ENCODE data around the gene ST6GALNAC5. TPM values are rescaled to one million over a fixed set of nuclear protein-coding genes. Genes with fewer than 3 reads are reported as not detected.

Gene ST6GALNAC5
- polyA plus RNA-seq, 4 donors = 0.90 to 4.0 TPM; not detected in 2

DNA sequence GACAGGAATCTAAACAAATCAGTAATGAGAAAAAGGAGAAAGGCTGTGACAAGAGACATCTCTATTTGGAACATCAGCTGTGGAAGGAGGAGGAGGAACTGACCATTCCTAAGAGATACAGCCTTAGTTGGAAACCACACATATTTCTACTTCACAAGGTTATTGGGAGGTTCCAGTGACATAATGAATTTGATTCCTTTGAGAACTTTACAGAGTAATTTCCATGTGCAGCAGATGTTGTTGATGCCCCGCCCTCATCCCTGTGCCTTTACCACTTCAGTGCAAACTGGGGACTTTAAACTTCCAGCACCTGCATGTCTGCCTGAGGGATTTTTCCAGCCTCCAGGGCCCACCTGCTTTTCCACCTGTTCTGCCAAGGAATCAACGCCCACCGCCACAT, 9.3 kb upstream of the ST6GALNAC5 start:
- DNase-seq = peak in 1 of 2 donors; percentile 25
- no peaks in the 10 kb centered on the region for H3K9me3 ChIP-seq (ENCODE audit: control insufficient read depth in 2 of 2, insufficient read depth in 1 of 2, low read depth in 1 of 2, low read length in 1 of 2)
- 15 to 68% (median 44%) methylated on average over 3 of the region's 3 CpGs for WGBS, 3 donors
- H3K4me3 ChIP-seq (ENCODE audit: low read depth in 1 of 3, low read length in 3 of 3) = no peak overlapping the region
- no peak overlapping the region for H3K27ac ChIP-seq (ENCODE audit: low read depth in 1 of 3, low read length in 2 of 3)
- peaks cover 0 to 2% (median 0%) of the 10 kb centered on the region in 3 donors for H3K27me3 ChIP-seq (ENCODE audit: control insufficient read depth in 3 of 3, insufficient read depth in 3 of 3, low read length in 3 of 3)
- no peaks in the 10 kb centered on the region for H3K4me1 ChIP-seq (ENCODE audit: control insufficient read depth in 3 of 3, insufficient read depth in 2 of 3, low read depth in 1 of 3, low read length in 2 of 3)
- no peak for FAIRE-seq
- no peaks in the 10 kb centered on the region for H3K36me3 ChIP-seq (ENCODE audit: control insufficient read depth in 3 of 3, insufficient read depth in 2 of 3, low read depth in 1 of 3, low read length in 3 of 3)

GRCh38 chr1:76861149-76861548, 6.1 kb upstream of the ST6GALNAC5 start:
- DNase-seq (no peak), FAIRE-seq (no peak)
- H3K9me3 ChIP-seq (ENCODE audit: control insufficient read depth in 2 of 2, insufficient read depth in 1 of 2, low read depth in 1 of 2, low read length in 1 of 2) = no peaks in the 10 kb centered on the region
- H3K27me3 ChIP-seq (ENCODE audit: control insufficient read depth in 3 of 3, insufficient read depth in 3 of 3, low read length in 3 of 3) = peaks cover 0 to 11% (median 2%) of the 10 kb centered on the region in 3 donors
- no peak overlapping the region for H3K27ac ChIP-seq (ENCODE audit: low read depth in 1 of 3, low read length in 2 of 3)
- H3K4me3 ChIP-seq (ENCODE audit: low read depth in 1 of 3, low read length in 3 of 3) = no peak overlapping the region
- no peaks in the 10 kb centered on the region for H3K4me1 ChIP-seq (ENCODE audit: control insufficient read depth in 3 of 3, insufficient read depth in 2 of 3, low read depth in 1 of 3, low read length in 2 of 3)
- 76 to 85% (median 80%) methylated on average over 2 of the region's 2 CpGs for WGBS, 3 donors
- no peaks in the 10 kb centered on the region for H3K36me3 ChIP-seq (ENCODE audit: control insufficient read depth in 3 of 3, insufficient read depth in 2 of 3, low read depth in 1 of 3, low read length in 3 of 3)

DNA sequence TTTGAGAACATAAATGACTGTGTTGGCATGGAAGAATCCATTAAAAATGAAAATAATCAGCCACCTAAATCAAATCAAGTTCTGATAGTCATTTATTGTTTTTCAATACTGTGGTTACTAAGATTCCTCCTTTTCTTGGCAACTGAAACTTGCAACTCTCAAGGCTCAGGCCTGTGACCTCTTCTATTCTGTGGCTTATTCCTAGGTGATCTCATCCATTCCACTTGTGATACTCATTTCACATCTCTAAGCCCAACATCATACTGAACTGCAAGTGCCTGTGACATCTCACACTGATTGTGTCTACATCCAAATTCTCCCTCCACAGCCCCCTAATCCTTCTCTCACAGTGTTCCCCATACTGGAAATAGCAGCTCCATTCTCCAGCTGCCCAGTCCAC, 4.8 kb upstream of the ST6GALNAC5 start:
- no peak overlapping the region for H3K27ac ChIP-seq (ENCODE audit: low read depth in 1 of 3, low read length in 2 of 3)
- H3K4me3 ChIP-seq (ENCODE audit: low read depth in 1 of 3, low read length in 3 of 3) = no peak overlapping the region
- H3K9me3 ChIP-seq (ENCODE audit: control insufficient read depth in 2 of 2, insufficient read depth in 1 of 2, low read depth in 1 of 2, low read length in 1 of 2) = no peaks in the 10 kb centered on the region
- H3K36me3 ChIP-seq (ENCODE audit: control insufficient read depth in 3 of 3, insufficient read depth in 2 of 3, low read depth in 1 of 3, low read length in 3 of 3) = no peaks in the 10 kb centered on the region
- no peak for DNase-seq
- no peaks in the 10 kb centered on the region for H3K4me1 ChIP-seq (ENCODE audit: control insufficient read depth in 3 of 3, insufficient read depth in 2 of 3, low read depth in 1 of 3, low read length in 2 of 3)
- peaks cover 0 to 21% (median 2%) of the 10 kb centered on the region in 3 donors for H3K27me3 ChIP-seq (ENCODE audit: control insufficient read depth in 3 of 3, insufficient read depth in 3 of 3, low read length in 3 of 3)
- FAIRE-seq = no peak

DNA sequence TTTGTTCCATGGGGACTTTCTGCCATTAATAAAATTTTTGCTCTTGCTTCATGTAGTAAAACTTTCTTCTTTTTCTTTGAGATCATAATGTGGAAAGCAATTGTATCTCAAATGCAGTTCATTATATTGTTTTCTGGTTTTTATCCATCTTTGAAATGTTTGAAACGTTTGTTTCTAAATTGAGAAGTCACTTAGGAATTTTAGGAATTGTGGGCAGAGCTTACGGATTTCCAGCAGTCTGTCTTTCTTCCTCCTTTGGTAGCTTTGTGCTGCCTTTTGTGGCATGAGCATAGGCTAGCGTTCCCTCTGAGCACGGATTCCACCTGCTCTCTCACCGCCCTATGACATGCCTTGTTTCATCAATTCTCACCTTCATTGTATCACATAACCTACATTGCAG, 2.9 kb upstream of the ST6GALNAC5 start:
- DNase-seq (no peak), FAIRE-seq (no peak)
- peaks cover 0 to 5% (median 0%) of the 10 kb centered on the region in 3 donors for H3K4me1 ChIP-seq (ENCODE audit: control insufficient read depth in 3 of 3, insufficient read depth in 2 of 3, low read depth in 1 of 3, low read length in 2 of 3)
- H3K27ac ChIP-seq (ENCODE audit: low read depth in 1 of 3, low read length in 2 of 3) = no peak overlapping the region
- WGBS, 3 donors = 69 to 73% (median 72%) methylated on average over 5 of the region's 5 CpGs
- no peaks in the 10 kb centered on the region for H3K36me3 ChIP-seq (ENCODE audit: control insufficient read depth in 3 of 3, insufficient read depth in 2 of 3, low read depth in 1 of 3, low read length in 3 of 3)
- no peaks in the 10 kb centered on the region for H3K9me3 ChIP-seq (ENCODE audit: control insufficient read depth in 2 of 2, insufficient read depth in 1 of 2, low read depth in 1 of 2, low read length in 1 of 2)
- peaks cover 0 to 39% (median 13%) of the 10 kb centered on the region in 3 donors for H3K27me3 ChIP-seq (ENCODE audit: control insufficient read depth in 3 of 3, insufficient read depth in 3 of 3, low read length in 3 of 3)
- H3K4me3 ChIP-seq (ENCODE audit: low read depth in 1 of 3, low read length in 3 of 3) = no peak overlapping the region

- H3K9me3 ChIP-seq (ENCODE audit: control insufficient read depth in 2 of 2, insufficient read depth in 1 of 2, low read depth in 1 of 2, low read length in 1 of 2) = no peaks in the 10 kb centered on the region
- WGBS, 3 donors = 67 to 78% (median 76%) methylated on average over 2 of the region's 2 CpGs
- H3K27me3 ChIP-seq (ENCODE audit: control insufficient read depth in 3 of 3, insufficient read depth in 3 of 3, low read length in 3 of 3) = peaks cover 0 to 39% (median 13%) of the 10 kb centered on the region in 3 donors
- H3K27ac ChIP-seq (ENCODE audit: low read depth in 1 of 3, low read length in 2 of 3) = no peak overlapping the region
- H3K36me3 ChIP-seq (ENCODE audit: control insufficient read depth in 3 of 3, insufficient read depth in 2 of 3, low read depth in 1 of 3, low read length in 3 of 3) = no peaks in the 10 kb centered on the region
- no peak for FAIRE-seq
- H3K4me1 ChIP-seq (ENCODE audit: control insufficient read depth in 3 of 3, insufficient read depth in 2 of 3, low read depth in 1 of 3, low read length in 2 of 3) = peaks cover 0 to 5% (median 0%) of the 10 kb centered on the region in 3 donors
- DNase-seq = no peak
- no peak overlapping the region for H3K4me3 ChIP-seq (ENCODE audit: low read depth in 1 of 3, low read length in 3 of 3)
Measured at GRCh38 chr1:76865696-76866286, 1.5 kb upstream of the ST6GALNAC5 start.

DNA sequence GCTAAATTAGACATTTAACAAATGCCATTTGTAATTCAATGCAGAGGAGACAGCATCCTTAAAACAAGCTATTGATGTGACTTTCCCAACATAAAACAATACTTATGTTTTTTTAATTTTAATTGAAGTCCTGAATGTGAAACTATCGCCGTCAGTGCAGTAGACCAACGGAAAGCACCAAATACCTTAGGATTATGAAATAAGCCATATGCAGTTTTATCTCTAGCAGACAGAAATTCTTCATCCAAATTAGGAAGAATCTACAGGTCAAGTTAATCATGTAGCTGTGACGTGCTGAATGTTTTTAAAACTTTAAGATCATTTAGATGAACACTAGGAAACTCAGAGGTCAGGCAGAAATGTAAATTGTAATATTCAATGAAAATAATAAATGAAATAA, 714 bp upstream of the ST6GALNAC5 start:
- Histone ChIP-seq H3K36me3 (ENCODE audit: control insufficient read depth in 3 of 3, insufficient read depth in 2 of 3, low read depth in 1 of 3, low read length in 3 of 3) (no peaks in the 10 kb centered on the region), H3K27me3 (ENCODE audit: control insufficient read depth in 3 of 3, insufficient read depth in 3 of 3, low read length in 3 of 3) (peaks cover 0 to 42% (median 13%) of the 10 kb centered on the region in 3 donors), H3K9me3 (ENCODE audit: control insufficient read depth in 2 of 2, insufficient read depth in 1 of 2, low read depth in 1 of 2, low read length in 1 of 2) (no peaks in the 10 kb centered on the region), H3K4me1 (ENCODE audit: control insufficient read depth in 3 of 3, insufficient read depth in 2 of 3, low read depth in 1 of 3, low read length in 2 of 3) (peaks cover 0 to 5% (median 0%) of the 10 kb centered on the region in 3 donors), H3K4me3 (ENCODE audit: low read depth in 1 of 3, low read length in 3 of 3) (no peak overlapping the region), H3K27ac (ENCODE audit: low read depth in 1 of 3, low read length in 2 of 3) (no peak overlapping the region)
- WGBS, 3 donors = 80 to 88% (median 85%) methylated on average over 4 of the region's 4 CpGs
- no peak for DNase-seq
- no peak for FAIRE-seq

DNA sequence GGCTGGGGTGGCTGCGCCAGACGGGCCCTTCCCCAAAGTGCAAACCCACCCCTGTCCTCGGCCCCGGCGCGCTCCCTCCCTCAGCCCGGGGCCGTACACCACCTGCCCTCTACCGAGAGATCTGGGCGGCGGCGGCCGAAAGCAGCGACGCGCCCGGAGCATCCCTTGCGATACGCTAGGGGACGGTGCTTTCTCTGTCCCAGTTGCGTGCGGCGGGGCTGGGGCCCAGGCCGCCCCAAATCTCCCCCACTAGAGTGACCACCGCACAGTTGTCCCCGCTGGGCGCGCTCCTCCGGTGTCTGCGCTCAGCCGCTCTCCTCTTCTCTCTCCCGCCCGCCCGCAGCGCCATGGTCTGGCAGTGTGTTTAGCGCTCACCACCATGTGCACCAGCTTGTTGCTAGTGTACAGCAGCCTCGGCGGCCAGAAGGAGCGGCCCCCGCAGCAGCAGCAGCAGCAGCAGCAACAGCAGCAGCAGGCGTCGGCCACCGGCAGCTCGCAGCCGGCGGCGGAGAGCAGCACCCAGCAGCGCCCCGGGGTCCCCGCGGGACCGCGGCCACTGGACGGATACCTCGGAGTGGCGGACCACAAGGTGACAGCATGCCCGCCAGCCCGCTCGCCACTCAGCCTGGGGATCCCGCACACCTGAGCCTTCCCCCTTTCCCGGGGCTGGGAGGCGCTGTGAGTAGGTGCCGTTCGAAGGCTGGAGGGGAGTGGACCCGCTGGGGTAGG, 1.0 kb downstream of the ST6GALNAC5 start:
- Histone ChIP-seq H3K9me3 (ENCODE audit: control insufficient read depth in 2 of 2, insufficient read depth in 1 of 2, low read depth in 1 of 2, low read length in 1 of 2) (no peaks in the 10 kb centered on the region), H3K4me3 (ENCODE audit: low read depth in 1 of 3, low read length in 3 of 3) (peak overlapping the region in 2 of 3 donors; percentile 7 to 63), H3K27me3 (ENCODE audit: control insufficient read depth in 3 of 3, insufficient read depth in 3 of 3, low read length in 3 of 3) (peaks cover 0 to 42% (median 11%) of the 10 kb centered on the region in 3 donors), H3K4me1 (ENCODE audit: control insufficient read depth in 3 of 3, insufficient read depth in 2 of 3, low read depth in 1 of 3, low read length in 2 of 3) (peaks cover 0 to 5% (median 0%) of the 10 kb centered on the region in 3 donors), H3K36me3 (ENCODE audit: control insufficient read depth in 3 of 3, insufficient read depth in 2 of 3, low read depth in 1 of 3, low read length in 3 of 3) (no peaks in the 10 kb centered on the region), H3K27ac (ENCODE audit: low read depth in 1 of 3, low read length in 2 of 3) (no peak overlapping the region)
- DNase-seq = peak in 1 of 2 donors; percentile 55
- 1 to 9% (median 9%) methylated on average over 57 to 65 of the region's 65 CpGs for WGBS, 3 donors
- FAIRE-seq = no peak

DNA sequence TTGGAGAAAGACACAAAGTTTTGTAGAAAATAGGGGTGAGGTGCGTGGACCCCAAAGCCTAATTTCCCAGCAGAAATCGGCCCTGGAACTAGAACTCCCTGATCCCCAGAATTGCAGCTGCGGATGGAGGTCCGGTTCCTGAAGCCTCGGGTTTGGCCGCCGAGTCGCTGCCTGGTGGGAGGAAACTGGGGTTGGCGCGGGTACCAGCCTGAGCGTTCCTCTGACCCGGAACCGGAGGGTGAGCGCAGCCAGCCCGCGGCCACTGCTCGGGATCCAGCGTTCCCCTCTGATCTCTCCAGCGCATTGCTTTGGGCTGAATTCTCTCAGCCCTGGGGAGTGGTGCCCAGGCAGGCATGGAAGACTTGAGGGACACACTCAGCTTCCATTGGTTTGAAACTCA, 1.6 kb downstream of the ST6GALNAC5 start:
- H3K4me1 ChIP-seq (ENCODE audit: control insufficient read depth in 3 of 3, insufficient read depth in 2 of 3, low read depth in 1 of 3, low read length in 2 of 3) = peaks cover 0 to 5% (median 0%) of the 10 kb centered on the region in 3 donors
- peaks cover 0 to 42% (median 11%) of the 10 kb centered on the region in 3 donors for H3K27me3 ChIP-seq (ENCODE audit: control insufficient read depth in 3 of 3, insufficient read depth in 3 of 3, low read length in 3 of 3)
- DNase-seq = peak in 1 of 2 donors; percentile 11
- no peaks in the 10 kb centered on the region for H3K9me3 ChIP-seq (ENCODE audit: control insufficient read depth in 2 of 2, insufficient read depth in 1 of 2, low read depth in 1 of 2, low read length in 1 of 2)
- H3K4me3 ChIP-seq (ENCODE audit: low read depth in 1 of 3, low read length in 3 of 3) = peak overlapping the region in 2 of 3 donors; percentile 7 to 63
- no peaks in the 10 kb centered on the region for H3K36me3 ChIP-seq (ENCODE audit: control insufficient read depth in 3 of 3, insufficient read depth in 2 of 3, low read depth in 1 of 3, low read length in 3 of 3)
- H3K27ac ChIP-seq (ENCODE audit: low read depth in 1 of 3, low read length in 2 of 3) = no peak overlapping the region
- 8 to 15% (median 14%) methylated on average over 19 of the region's 19 CpGs for WGBS, 3 donors
- no peak for FAIRE-seq
